ENCODE data around the gene EXOC1L.

EXOC1L gene

GRCh38 chr4:55884851-55885219, 65.2 kb downstream of the EXOC1L start:
- no peak for DNase-seq

Data from T-helper 9 cell (primary cell).